ENCODE results near the gene IL21R. TPM values are rescaled to one million over a fixed set of nuclear protein-coding genes. Genes with fewer than 3 reads are reported as not detected.

The IL21R gene
- total and polyA plus RNA-seq, 2 donors (not counting 1 experiment from before 2014, with no cell fraction given) = 28.5 to 32.1 TPM

DNA sequence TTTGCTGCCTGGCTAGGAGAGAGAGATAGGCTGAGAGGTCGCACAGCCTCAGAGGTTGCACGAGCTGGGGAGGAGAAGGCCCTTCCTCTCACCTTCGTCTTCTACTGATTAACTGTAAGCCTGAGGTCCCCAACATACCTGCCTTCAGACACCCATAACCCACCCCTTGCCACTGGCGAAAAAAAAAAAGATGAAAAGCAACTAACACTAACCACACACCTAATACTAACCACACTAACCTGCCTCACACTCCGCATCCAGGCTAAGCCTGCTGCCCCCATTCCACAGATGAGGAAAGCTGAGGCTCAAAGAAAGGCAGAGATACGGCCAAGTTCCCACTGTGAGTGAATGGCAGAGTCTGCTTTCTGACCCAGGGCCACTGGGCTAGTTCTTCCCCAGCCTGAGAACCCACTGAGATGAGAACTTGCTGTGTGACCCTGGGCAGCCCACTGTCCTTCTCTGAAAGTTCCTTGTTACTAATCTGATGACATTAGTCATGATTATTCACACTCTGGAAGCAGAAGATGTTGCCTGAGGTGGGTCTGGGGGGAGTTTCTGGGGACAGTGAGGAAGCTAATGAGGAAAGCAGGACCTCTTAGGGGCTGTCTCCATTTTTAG, 4.6 kb downstream of the IL21R start:
- H3K27me3 ChIP-seq (replicated peaks in 1 of 4; ENCODE audit: control extremely low read depth in 1 of 4, control insufficient read depth in 3 of 4, insufficient read depth in 4 of 4, low read length in 3 of 4) = no peaks in the 10 kb centered on the region
- DNase-seq (peak; percentile 20), ATAC-seq (ENCODE audit: low read depth) (no peak)
- peak overlapping the region; percentile 86 for H3K27ac Mint-ChIP-seq
- no peak overlapping the region for H3K4me3 ChIP-seq (ENCODE audit: control extremely low read depth in 1 of 5, extremely low read depth in 1 of 5, insufficient read depth in 1 of 5, low read depth in 2 of 5, low read length in 4 of 5)
- peak overlapping the region in 1 of 2 donors; percentile 58 for H3K27ac ChIP-seq (ENCODE audit: low read length in 2 of 2)
- no peak overlapping the region for H2AFZ ChIP-seq (ENCODE audit: insufficient read depth, low read depth, low read length, poor library complexity, severe bottlenecking)
- peaks cover 43% of the 10 kb centered on the region for H4K20me1 ChIP-seq (ENCODE audit: control insufficient read depth, insufficient read depth, low read length, poor library complexity, severe bottlenecking)
- POLR2A ChIA-PET = interaction anchor here (0.7 kb wide), 1 partner anchor 173 kb away, joined by 3 read pairs; no protein-coding TSS in a partner anchor
- peaks cover 0 to 3% (median 0%) of the 10 kb centered on the region in 3 donors for H3K9me3 ChIP-seq (ENCODE audit: control extremely low read depth in 1 of 3, control insufficient read depth in 2 of 3, insufficient read depth in 1 of 3, low read length in 2 of 3)
- no peak for TF ChIP-seq EZH2 (IDR thresholded peaks at IDR 0.05; ENCODE audit: borderline replicate concordance, insufficient read depth, low read depth, low read length, poor library complexity, severe bottlenecking)
- TF ChIP-seq, protein P1, sequence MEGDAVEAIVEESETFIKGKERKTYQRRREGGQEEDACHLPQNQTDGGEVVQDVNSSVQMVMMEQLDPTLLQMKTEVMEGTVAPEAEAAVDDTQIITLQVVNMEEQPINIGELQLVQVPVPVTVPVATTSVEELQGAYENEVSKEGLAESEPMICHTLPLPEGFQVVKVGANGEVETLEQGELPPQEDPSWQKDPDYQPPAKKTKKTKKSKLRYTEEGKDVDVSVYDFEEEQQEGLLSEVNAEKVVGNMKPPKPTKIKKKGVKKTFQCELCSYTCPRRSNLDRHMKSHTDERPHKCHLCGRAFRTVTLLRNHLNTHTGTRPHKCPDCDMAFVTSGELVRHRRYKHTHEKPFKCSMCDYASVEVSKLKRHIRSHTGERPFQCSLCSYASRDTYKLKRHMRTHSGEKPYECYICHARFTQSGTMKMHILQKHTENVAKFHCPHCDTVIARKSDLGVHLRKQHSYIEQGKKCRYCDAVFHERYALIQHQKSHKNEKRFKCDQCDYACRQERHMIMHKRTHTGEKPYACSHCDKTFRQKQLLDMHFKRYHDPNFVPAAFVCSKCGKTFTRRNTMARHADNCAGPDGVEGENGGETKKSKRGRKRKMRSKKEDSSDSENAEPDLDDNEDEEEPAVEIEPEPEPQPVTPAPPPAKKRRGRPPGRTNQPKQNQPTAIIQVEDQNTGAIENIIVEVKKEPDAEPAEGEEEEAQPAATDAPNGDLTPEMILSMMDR (IDR thresholded peaks at IDR 0.05) = no peak
- intact Hi-C loops (cut with micrococcal nuclease) = loop anchor here (10.0 kb wide), 1 partner anchor 92 kb away; the partner anchor contains the start of gene IL4R
- peaks cover 80% of the 10 kb centered on the region for H3K4me1 Mint-ChIP-seq
- CTCF ChIA-PET = interaction anchor here (1.0 to 2.1 kb wide), 7 partner anchors 15 to 176 kb away, joined by 3 to 9 read pairs (median 4); no protein-coding TSS in a partner anchor
- no peaks in the 10 kb centered on the region for H3K27me3 Mint-ChIP-seq
- H3K9ac ChIP-seq (ENCODE audit: low read length) = peak overlapping the region; percentile 6
- peaks cover 0 to 21% of the 10 kb centered on the region in 2 experiments for H3K36me3 ChIP-seq (replicated peaks in 1 of 2; ENCODE audit: control extremely low read depth in 1 of 2, control insufficient read depth in 1 of 2, extremely low read depth in 1 of 2, insufficient read depth in 2 of 2, low read length in 1 of 2)
- H3K4me2 ChIP-seq (replicated peaks; ENCODE audit: low read depth, low read length, poor library complexity, severe bottlenecking) = peak overlapping the region; percentile 88
- H3K4me3 Mint-ChIP-seq = peak overlapping the region; percentile 56
- WGBS (ENCODE audit: insufficient coverage) = 89% methylated on average over 3 of the region's 6 CpGs
- H3K79me2 ChIP-seq (ENCODE audit: control insufficient read depth, insufficient read depth, low read length) = peaks cover 94% of the 10 kb centered on the region
- peaks cover 73 to 78% of the 10 kb centered on the region in 2 donors for H3K4me1 ChIP-seq (ENCODE audit: control insufficient read depth in 2 of 2, insufficient read depth in 2 of 2, low read length in 2 of 2)
- no peaks in the 10 kb centered on the region for H3K9me3 Mint-ChIP-seq (ENCODE audit: insufficient read depth)

DNA sequence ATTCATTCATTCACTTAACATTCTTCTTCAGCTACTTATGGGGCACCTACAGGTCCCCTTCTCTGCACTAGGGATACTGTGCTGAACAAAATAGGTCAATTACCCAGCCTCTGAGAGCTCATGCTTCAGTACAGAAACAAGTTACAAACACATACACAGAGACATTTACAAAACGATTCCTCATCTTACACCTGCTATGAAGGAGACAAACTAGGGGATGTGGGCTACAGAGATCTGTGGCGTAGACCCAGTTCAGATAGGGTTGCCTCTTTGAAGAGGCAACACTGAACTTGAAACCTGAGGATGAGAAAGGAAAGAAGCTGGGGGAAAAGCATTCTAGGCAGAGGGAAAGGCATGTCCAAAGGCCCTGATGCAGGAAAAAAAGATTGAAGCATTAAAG, 5.2 kb downstream of the IL21R start:
- Histone ChIP-seq H3K36me3 (replicated peaks in 1 of 2; ENCODE audit: control extremely low read depth in 1 of 2, control insufficient read depth in 1 of 2, extremely low read depth in 1 of 2, insufficient read depth in 2 of 2, low read length in 1 of 2) (peaks cover 3 to 21% of the 10 kb centered on the region in 2 experiments), H3K4me3 (ENCODE audit: control extremely low read depth in 1 of 5, extremely low read depth in 1 of 5, insufficient read depth in 1 of 5, low read depth in 2 of 5, low read length in 4 of 5) (no peak overlapping the region), H2AFZ (ENCODE audit: insufficient read depth, low read depth, low read length, poor library complexity, severe bottlenecking) (no peak overlapping the region), H3K4me2 (replicated peaks; ENCODE audit: low read depth, low read length, poor library complexity, severe bottlenecking) (peak overlapping the region; percentile 88), H3K9ac (ENCODE audit: low read length) (no peak overlapping the region), H4K20me1 (ENCODE audit: control insufficient read depth, insufficient read depth, low read length, poor library complexity, severe bottlenecking) (peaks cover 43% of the 10 kb centered on the region), H3K27ac (ENCODE audit: low read length in 2 of 2) (peak overlapping the region in 1 of 2 donors; percentile 58), H3K27me3 (replicated peaks in 1 of 4; ENCODE audit: control extremely low read depth in 1 of 4, control insufficient read depth in 3 of 4, insufficient read depth in 4 of 4, low read length in 3 of 4) (no peaks in the 10 kb centered on the region), H3K9me3 (ENCODE audit: control extremely low read depth in 1 of 3, control insufficient read depth in 2 of 3, insufficient read depth in 1 of 3, low read length in 2 of 3) (peaks cover 0 to 3% (median 3%) of the 10 kb centered on the region in 3 donors), H3K79me2 (ENCODE audit: control insufficient read depth, insufficient read depth, low read length) (peaks cover 98% of the 10 kb centered on the region), H3K4me1 (ENCODE audit: control insufficient read depth in 2 of 2, insufficient read depth in 2 of 2, low read length in 2 of 2) (peaks cover 72 to 75% of the 10 kb centered on the region in 2 donors)
- DNase-seq = peak; percentile 22
- H3K4me1 Mint-ChIP-seq = peaks cover 81% of the 10 kb centered on the region
- intact Hi-C loops (cut with micrococcal nuclease) = loop anchor here (10.0 kb wide), 1 partner anchor 92 kb away; the partner anchor contains the start of gene IL4R
- peak overlapping the region; percentile 56 for H3K4me3 Mint-ChIP-seq
- 88% methylated on average over 1 of the region's 2 CpGs for WGBS (ENCODE audit: insufficient coverage)
- TF ChIP-seq EZH2 (IDR thresholded peaks at IDR 0.05; ENCODE audit: borderline replicate concordance, insufficient read depth, low read depth, low read length, poor library complexity, severe bottlenecking) = no peak
- TF ChIP-seq, protein P1 (IDR thresholded peaks at IDR 0.05) = no peak
- H3K27me3 Mint-ChIP-seq = no peaks in the 10 kb centered on the region
- H3K27ac Mint-ChIP-seq = peak overlapping the region; percentile 86
- no peak for ATAC-seq (ENCODE audit: low read depth)
- no peaks in the 10 kb centered on the region for H3K9me3 Mint-ChIP-seq (ENCODE audit: insufficient read depth)
- POLR2A ChIA-PET = interaction anchor here (0.9 to 1.1 kb wide), 4 partner anchors 8 to 43 kb away, joined by 3 to 7 read pairs (median 4); no protein-coding TSS in a partner anchor
- CTCF ChIA-PET = interaction anchor here (1.0 to 2.1 kb wide), 8 partner anchors 14 to 176 kb away, joined by 3 to 9 read pairs (median 4); no protein-coding TSS in a partner anchor
